Skeletal muscle satellite cell (primary cell): Measurements from ENCODE around the gene EXPH5.

Source experiments
- H3K27me3 ChIP-seq: 2 replicates; pipeline ENCODE4 v1.7.0; 2013; ENCODE audit warnings: low read length; ENCODE audit not compliant: control insufficient read depth, insufficient read depth
- H3K36me3 ChIP-seq: 2 replicates; pipeline ENCODE4 v1.7.0; 2013; ENCODE audit warnings: mild to moderate bottlenecking, control low read depth, low read length; ENCODE audit not compliant: insufficient read depth
- H3K4me1 ChIP-seq: 2 replicates; pipeline ENCODE4 v1.7.0; 2013; ENCODE audit warnings: low read length; ENCODE audit not compliant: control insufficient read depth, insufficient read depth
- H3K4me2 ChIP-seq: 2 replicates; pipeline ENCODE4 v1.7.0; 2013; ENCODE audit warnings: mild to moderate bottlenecking, low read length
- H3K4me3 ChIP-seq: 2 replicates; pipeline ENCODE4 v1.7.0; 2013; ENCODE audit warnings: low read length
- H3K9ac ChIP-seq: 2 replicates; pipeline ENCODE4 v1.7.0; 2013; ENCODE audit warnings: mild to moderate bottlenecking, low read depth, low read length, moderate library complexity
- H3K9me3 ChIP-seq: replicated peaks from 2 replicates; pipeline ENCODE4 v1.7.0; 2013; ENCODE audit warnings: mild to moderate bottlenecking, control low read depth, low read length

The EXPH5 gene

GRCh38 chr11:108580043-108580442 is 13.5 kb downstream of the EXPH5 start:
- H3K9ac ChIP-seq = no peak overlapping the region
- H3K36me3 ChIP-seq = no peaks in the 10 kb centered on the region
- H3K4me2 ChIP-seq = no peak overlapping the region
- no peaks in the 10 kb centered on the region for H3K9me3 ChIP-seq
- no peaks in the 10 kb centered on the region for H3K4me1 ChIP-seq
- H3K27me3 ChIP-seq = no peaks in the 10 kb centered on the region
- H3K4me3 ChIP-seq = no peak overlapping the region

GRCh38 chr11:108576523-108576922 is 17.0 kb downstream of the EXPH5 start:
- Histone ChIP-seq H3K36me3 (no peaks in the 10 kb centered on the region), H3K27me3 (no peaks in the 10 kb centered on the region), H3K9me3 (no peaks in the 10 kb centered on the region), H3K4me3 (no peak overlapping the region), H3K4me1 (no peaks in the 10 kb centered on the region), H3K4me2 (no peak overlapping the region), H3K9ac (no peak overlapping the region)

GRCh38 chr11:108574675-108575074 is 18.9 kb downstream of the EXPH5 start:
- H3K9ac ChIP-seq = no peak overlapping the region
- no peak overlapping the region for H3K4me3 ChIP-seq
- no peaks in the 10 kb centered on the region for H3K4me1 ChIP-seq
- H3K27me3 ChIP-seq = no peaks in the 10 kb centered on the region
- H3K36me3 ChIP-seq = no peaks in the 10 kb centered on the region
- H3K9me3 ChIP-seq = no peaks in the 10 kb centered on the region
- no peak overlapping the region for H3K4me2 ChIP-seq

- H3K4me2 ChIP-seq = no peak overlapping the region
- H3K4me3 ChIP-seq = no peak overlapping the region
- no peak overlapping the region for H3K9ac ChIP-seq
- no peaks in the 10 kb centered on the region for H3K9me3 ChIP-seq
- H3K4me1 ChIP-seq = no peaks in the 10 kb centered on the region
- no peaks in the 10 kb centered on the region for H3K36me3 ChIP-seq
- no peaks in the 10 kb centered on the region for H3K27me3 ChIP-seq
Observed at GRCh38 chr11:108571001-108571400, 22.6 kb downstream of the EXPH5 start.

GRCh38 chr11:108569896-108570295 is 23.7 kb downstream of the EXPH5 start:
- Histone ChIP-seq H3K9me3 (no peaks in the 10 kb centered on the region), H3K4me1 (no peaks in the 10 kb centered on the region), H3K4me2 (no peak overlapping the region), H3K9ac (no peak overlapping the region), H3K27me3 (no peaks in the 10 kb centered on the region), H3K4me3 (no peak overlapping the region), H3K36me3 (no peaks in the 10 kb centered on the region)

GRCh38 chr11:108568195-108568858 is 25.2 kb downstream of the EXPH5 start:
- Histone ChIP-seq H3K27me3 (no peaks in the 10 kb centered on the region), H3K36me3 (no peaks in the 10 kb centered on the region), H3K9ac (no peak overlapping the region), H3K4me3 (no peak overlapping the region), H3K4me1 (peaks cover 3% of the 10 kb centered on the region), H3K9me3 (no peaks in the 10 kb centered on the region), H3K4me2 (no peak overlapping the region)

- Histone ChIP-seq H3K4me2 (no peak overlapping the region), H3K4me1 (peaks cover 29% of the 10 kb centered on the region), H3K27me3 (no peaks in the 10 kb centered on the region)
Observed at GRCh38 chr11:108565653-108566052, 27.9 kb downstream of the EXPH5 start.

GRCh38 chr11:108562746-108563581 is 30.6 kb downstream of the EXPH5 start:
- no peak overlapping the region for H3K4me3 ChIP-seq
- no peak overlapping the region for H3K9ac ChIP-seq
- H3K27me3 ChIP-seq = no peaks in the 10 kb centered on the region
- H3K36me3 ChIP-seq = no peaks in the 10 kb centered on the region
- no peaks in the 10 kb centered on the region for H3K9me3 ChIP-seq
- H3K4me1 ChIP-seq = peaks cover 54% of the 10 kb centered on the region
- H3K4me2 ChIP-seq = no peak overlapping the region

More at GRCh38 chr11:108565653-108566052, 27.9 kb downstream of the EXPH5 start:
- H3K9me3 ChIP-seq = no peaks in the 10 kb centered on the region
- no peaks in the 10 kb centered on the region for H3K36me3 ChIP-seq
- no peak overlapping the region for H3K9ac ChIP-seq
- H3K4me3 ChIP-seq = no peak overlapping the region

GRCh38 chr11:108561535-108561991 is 32.0 kb downstream of the EXPH5 start:
- H3K4me2 ChIP-seq = peak overlapping the region; percentile 36
- H3K36me3 ChIP-seq = no peaks in the 10 kb centered on the region
- peak overlapping the region; percentile 4 for H3K4me3 ChIP-seq
- H3K9me3 ChIP-seq = no peaks in the 10 kb centered on the region
- H3K27me3 ChIP-seq = no peaks in the 10 kb centered on the region
- peaks cover 54% of the 10 kb centered on the region for H3K4me1 ChIP-seq
- H3K9ac ChIP-seq = no peak overlapping the region

- Histone ChIP-seq H3K4me2 (peak overlapping the region; percentile 78), H3K36me3 (no peaks in the 10 kb centered on the region), H3K9ac (peak overlapping the region; percentile 0), H3K27me3 (no peaks in the 10 kb centered on the region), H3K4me1 (peaks cover 54% of the 10 kb centered on the region), H3K4me3 (peak overlapping the region; percentile 26), H3K9me3 (no peaks in the 10 kb centered on the region)
Observed at GRCh38 chr11:108559904-108560303, 33.7 kb downstream of the EXPH5 start.

GRCh38 chr11:108559340-108559739 is 34.2 kb downstream of the EXPH5 start:
- peak overlapping the region; percentile 78 for H3K4me2 ChIP-seq

More at GRCh38 chr11:108559340-108559739, 34.2 kb downstream of the EXPH5 start:
- H3K36me3 ChIP-seq = no peaks in the 10 kb centered on the region
- no peak overlapping the region for H3K9ac ChIP-seq
- peaks cover 54% of the 10 kb centered on the region for H3K4me1 ChIP-seq
- no peaks in the 10 kb centered on the region for H3K9me3 ChIP-seq
- no peaks in the 10 kb centered on the region for H3K27me3 ChIP-seq
- H3K4me3 ChIP-seq = peak overlapping the region; percentile 26
